ENCODE measurements around the gene TCAP. TPM values are rescaled to one million over a fixed set of nuclear protein-coding genes. Genes with fewer than 3 reads are reported as not detected.

The TCAP gene
- total RNA-seq, 1 experiment from 2014 or later = 2.1 TPM

GRCh38 chr17:39641097-39641496, 24.1 kb upstream of the TCAP start:
- Histone ChIP-seq H2BK20ac (ENCODE audit: low read depth, low read length, poor library complexity, severe bottlenecking) (no peak overlapping the region), H4K5ac (ENCODE audit: insufficient read length, low read depth, low read length) (no peak overlapping the region), H3K56ac (ENCODE audit: insufficient read length, low read depth, low read length) (no peak overlapping the region), H2BK5ac (ENCODE audit: insufficient read length, low read length) (no peak overlapping the region), H3K4me2 (ENCODE audit: insufficient read depth, insufficient read length, low read length) (no peak overlapping the region), H3K23ac (ENCODE audit: insufficient read length, low read depth, low read length) (no peak overlapping the region), H3K9me3 (ENCODE audit: control insufficient read depth, low read depth, low read length) (no peaks in the 10 kb centered on the region), H3K4me1 (ENCODE audit: insufficient read depth, low read length) (peaks cover 7% of the 10 kb centered on the region; the same call in 1 of the 2 replicates), H3K79me1 (ENCODE audit: insufficient read depth, low read depth, low read length, poor library complexity, severe bottlenecking) (no peaks in the 10 kb centered on the region), H2AFZ (ENCODE audit: low read length) (no peak overlapping the region), H3T11ph (ENCODE audit: low read length) (no peak overlapping the region), H2BK12ac (ENCODE audit: insufficient read length, low read depth, low read length) (no peak overlapping the region), H2BK15ac (ENCODE audit: low read depth, low read length) (no peak overlapping the region), H3K23me2 (ENCODE audit: insufficient read length, low read depth, low read length, poor library complexity, severe bottlenecking) (peaks cover 11% of the 10 kb centered on the region), H3K18ac (ENCODE audit: insufficient read length, low read depth, low read length) (no peak overlapping the region), H2BK120ac (ENCODE audit: low read depth, low read length, poor library complexity, severe bottlenecking) (no peak overlapping the region), H3K4ac (ENCODE audit: low read depth, low read length) (no peak overlapping the region), H4K8ac (replicated peaks; ENCODE audit: insufficient read length, low read depth, low read length) (no peak overlapping the region), H2AK5ac (ENCODE audit: insufficient read length, low read length) (no peak overlapping the region), H3K79me2 (ENCODE audit: insufficient read depth, low read length) (no peaks in the 10 kb centered on the region; the same call in 1 of the 2 replicates), H3K27ac (ENCODE audit: insufficient read length, low read depth, low read length) (no peak overlapping the region), H4K20me1 (ENCODE audit: control insufficient read depth, insufficient read depth, insufficient read length) (no peaks in the 10 kb centered on the region), H3K27me3 (ENCODE audit: insufficient read depth, low read length) (no peaks in the 10 kb centered on the region), H3K9ac (ENCODE audit: extremely low read depth, insufficient read length, low read length) (no peak overlapping the region), H3K14ac (ENCODE audit: insufficient read depth, low read length) (no peak overlapping the region), H4K91ac (ENCODE audit: insufficient read length, low read depth, low read length) (no peak overlapping the region)
- H3K27ac Mint-ChIP-seq = peak overlapping the region in 1 of 3 experiments; percentile 28; a peak in 1 of 7 replicates
- no peak for DNase-seq
- H3K4me1 Mint-ChIP-seq = peaks cover 64 to 65% of the 10 kb centered on the region in 2 experiments
- no peaks in the 10 kb centered on the region; the same call in 1 of the 2 replicates for H3K27me3 Mint-ChIP-seq (ENCODE audit: low read depth)
- no peaks in the 10 kb centered on the region for H3K9me3 Mint-ChIP-seq
- no peak for TF ChIP-seq CTCF (conservative IDR thresholded peaks at IDR 0.05)
- H3K4me3 Mint-ChIP-seq = no peak overlapping the region
- no CpG with 5 or more reads among the region's 4 CpGs for WGBS (ENCODE audit: extremely low coverage, insufficient read length, low lambda C conversion rate)
- H3K36me3 Mint-ChIP-seq (ENCODE audit: insufficient read depth in 1 of 3, low read depth in 3 of 3) = peaks cover 0 to 5% (median 0%) of the 10 kb centered on the region in 3 experiments; a peak in 3 of 7 replicates
